Thyroid gland (tissue), 4 donors: ENCODE results near the gene SP3.

ENCODE experiments used
- POLR2A ChIP-seq, 2 donors: fragments of 450-650 bp; IDR thresholded peaks; one replicate each; pipeline ENCODE4 v1.6.1; 2017; ENCODE audit warnings: antibody characterized with exemption in 2 of 2, mild to moderate bottlenecking in 2 of 2, moderate library complexity in 1 of 2
- TF ChIP-seq, protein P1 (sequence below), 6 experiments: fragments of 200-600 bp in 3 of 6; fragments of 450-650 bp in 3 of 6; sonication (generic) in 3 of 6; IDR thresholded peaks; one replicate each; pipeline ENCODE4 v1.5.1; 2016 to 2019; ENCODE audit warnings: antibody characterized with exemption in 6 of 6, mild to moderate bottlenecking in 2 of 6, inconsistent platforms in 1 of 6, moderate library complexity in 1 of 6

DNA sequence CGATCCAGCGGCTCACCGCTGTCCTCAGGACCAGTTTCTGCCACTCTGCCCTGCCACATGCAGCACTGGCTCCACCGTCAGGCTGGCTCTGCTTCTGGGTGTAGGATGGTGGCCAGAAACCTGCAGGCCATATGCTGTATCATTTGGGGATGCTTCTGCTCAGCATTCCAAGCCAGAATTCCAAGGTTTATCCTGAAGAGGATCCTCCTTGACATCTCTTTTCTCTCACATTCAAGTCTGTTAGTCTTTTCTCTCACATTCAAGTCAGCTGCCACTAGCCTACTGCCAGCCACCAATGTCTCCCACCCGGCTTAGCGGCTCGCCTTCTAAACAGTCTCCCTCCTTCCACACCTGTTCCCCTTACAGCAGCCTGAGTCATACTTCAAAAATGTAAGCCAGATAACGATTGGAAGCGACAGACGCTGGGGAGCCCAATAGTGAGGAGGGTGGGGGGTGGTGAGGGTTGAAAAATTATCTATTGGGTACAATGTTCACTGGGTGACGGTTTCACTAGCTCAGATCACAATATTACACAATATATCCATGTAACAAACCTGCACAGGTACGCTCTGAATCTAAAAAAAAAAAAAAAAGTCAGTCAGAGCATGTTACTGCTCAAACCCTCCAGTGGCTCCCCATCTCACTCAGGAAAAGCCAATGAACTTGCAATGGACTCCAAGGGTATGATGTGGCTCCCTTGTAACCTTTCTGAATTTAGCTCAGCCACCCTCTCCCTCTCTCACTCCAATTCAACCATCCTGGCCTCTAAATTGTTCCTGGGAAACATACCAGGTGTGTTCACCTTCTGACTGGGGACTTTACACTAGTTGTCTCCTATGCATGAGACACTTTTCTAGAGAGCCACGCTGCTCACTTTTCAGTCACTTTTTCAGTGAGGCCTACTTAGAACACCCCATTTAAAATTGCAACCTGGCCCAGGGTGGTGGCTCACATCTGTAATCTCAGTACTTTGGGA lies 38.8 kb upstream of the SP3 start:
- TF ChIP-seq, protein P1, sequence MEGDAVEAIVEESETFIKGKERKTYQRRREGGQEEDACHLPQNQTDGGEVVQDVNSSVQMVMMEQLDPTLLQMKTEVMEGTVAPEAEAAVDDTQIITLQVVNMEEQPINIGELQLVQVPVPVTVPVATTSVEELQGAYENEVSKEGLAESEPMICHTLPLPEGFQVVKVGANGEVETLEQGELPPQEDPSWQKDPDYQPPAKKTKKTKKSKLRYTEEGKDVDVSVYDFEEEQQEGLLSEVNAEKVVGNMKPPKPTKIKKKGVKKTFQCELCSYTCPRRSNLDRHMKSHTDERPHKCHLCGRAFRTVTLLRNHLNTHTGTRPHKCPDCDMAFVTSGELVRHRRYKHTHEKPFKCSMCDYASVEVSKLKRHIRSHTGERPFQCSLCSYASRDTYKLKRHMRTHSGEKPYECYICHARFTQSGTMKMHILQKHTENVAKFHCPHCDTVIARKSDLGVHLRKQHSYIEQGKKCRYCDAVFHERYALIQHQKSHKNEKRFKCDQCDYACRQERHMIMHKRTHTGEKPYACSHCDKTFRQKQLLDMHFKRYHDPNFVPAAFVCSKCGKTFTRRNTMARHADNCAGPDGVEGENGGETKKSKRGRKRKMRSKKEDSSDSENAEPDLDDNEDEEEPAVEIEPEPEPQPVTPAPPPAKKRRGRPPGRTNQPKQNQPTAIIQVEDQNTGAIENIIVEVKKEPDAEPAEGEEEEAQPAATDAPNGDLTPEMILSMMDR (IDR thresholded peaks at IDR 0.05), result no peak
- TF ChIP-seq POLR2A (IDR thresholded peaks at IDR 0.05), result no peak
